NCI-H1417 treated with DMSO at 0.1 percent for 48 hours (cell line): ENCODE measurements around the gene AMTN.

Source experiments
- DNase-seq: peaks from one replicate; lab custom pipeline; 2025; lab: John Stamatoyannopoulos, UW

Gene AMTN

DNA sequence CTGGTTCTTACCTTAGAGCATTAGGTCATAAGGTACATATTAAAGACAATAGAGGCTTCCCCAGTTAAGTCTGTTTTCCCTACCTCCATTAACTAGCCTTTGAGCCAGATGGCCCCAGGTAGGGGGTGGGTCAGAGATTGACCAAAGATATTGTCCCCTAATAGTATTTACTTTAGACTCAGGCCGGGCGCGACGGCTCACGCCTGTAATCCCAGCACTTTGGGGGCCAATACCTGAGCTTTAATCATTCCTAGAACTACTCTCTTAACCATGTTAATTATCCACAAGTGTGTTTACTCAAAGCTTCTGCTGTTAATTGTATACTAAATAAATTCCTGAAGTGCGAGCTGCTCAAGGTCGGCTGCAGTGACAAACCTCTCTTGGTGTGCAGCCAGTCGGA is 45.7 kb downstream of the AMTN start:
- peak; percentile 65 for DNase-seq

GRCh38 chr4:70570796-70571195 is 52.4 kb downstream of the AMTN start:
- DNase-seq, result no peak

DNA sequence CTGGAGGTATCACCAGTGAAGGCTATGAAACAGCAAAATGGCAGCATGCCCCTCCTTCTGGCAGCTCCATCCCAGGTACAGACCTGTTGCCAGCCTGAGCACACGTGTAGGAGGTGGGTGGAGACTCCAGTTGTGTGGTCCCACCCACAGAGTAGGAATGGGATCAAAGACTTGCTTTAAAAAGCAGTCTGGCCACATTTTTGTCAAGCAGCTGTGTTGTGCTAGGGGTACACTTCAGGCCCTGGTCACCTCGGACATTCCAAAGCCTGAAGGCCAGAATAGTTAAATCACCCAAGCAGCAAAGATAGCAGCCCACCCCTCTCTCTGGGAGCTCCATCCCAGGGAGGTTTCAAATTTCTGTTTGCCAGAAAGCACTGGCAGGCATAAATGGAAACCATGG is 53.4 kb downstream of the AMTN start:
- DNase-seq, result no peak

GRCh38 chr4:70575964-70576363 is 57.6 kb downstream of the AMTN start:
- no peak for DNase-seq

- DNase-seq, result no peak
These were observed 59.0 kb downstream of the AMTN start for GRCh38 chr4:70577220-70577927.

- no peak for DNase-seq
These were observed 63.6 kb downstream of the AMTN start for GRCh38 chr4:70581980-70582379.
